ENCODE results near the gene BSN. TPM values are rescaled to one million over a fixed set of nuclear protein-coding genes. Genes with fewer than 3 reads are reported as not detected.
"Not testable (repeated sequence)": the region's sequence is repeated elsewhere in the genome, so short reads cannot be mapped to it uniquely, and the experiment has no call there.

The BSN gene
- total RNA-seq, 1 donor from 2014 or later: 4.0 TPM

DNA sequence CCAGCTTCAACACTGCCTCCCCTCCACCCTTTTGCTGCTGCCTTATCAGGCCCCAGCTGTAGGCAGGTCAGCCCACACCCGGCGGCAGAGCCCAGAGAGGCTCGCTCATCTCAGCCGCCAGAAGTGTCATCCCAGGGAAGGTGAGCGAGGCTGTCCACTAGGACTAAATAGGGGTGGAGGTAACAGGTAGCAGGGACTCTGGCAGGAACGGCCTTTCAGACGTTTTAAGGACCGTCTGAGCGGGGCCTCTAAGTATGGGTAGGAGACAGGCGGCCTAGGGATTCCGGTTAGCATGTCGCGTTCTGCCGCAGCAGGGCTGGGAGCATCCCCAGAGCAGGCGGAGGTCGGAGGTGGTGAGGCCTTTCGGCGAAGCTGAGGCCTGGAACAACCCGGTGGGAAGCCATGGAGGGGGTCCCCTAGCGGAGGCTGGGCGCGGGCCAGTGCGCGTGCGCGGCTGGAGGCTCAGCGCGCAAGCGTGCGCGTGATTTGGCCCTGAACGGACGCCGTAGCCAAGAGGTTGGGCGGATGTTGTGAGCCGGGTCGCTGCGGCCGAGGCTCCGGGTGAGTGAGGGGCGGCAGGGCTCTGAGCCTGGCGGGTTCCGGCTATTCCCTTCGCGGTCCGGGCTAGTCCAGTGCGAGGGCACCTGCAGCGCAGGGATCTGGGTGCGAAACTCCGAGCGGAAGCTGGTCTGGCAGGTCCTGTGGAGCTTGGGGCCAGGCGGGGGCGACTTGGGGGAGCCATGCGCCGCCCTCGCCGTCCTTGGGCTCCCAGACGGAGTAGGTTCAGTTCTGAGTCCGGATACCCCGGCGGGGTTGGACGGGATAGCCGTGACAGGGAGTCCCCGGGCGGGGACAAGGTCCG lies 135.0 kb downstream of the BSN start, which contains the start of the genes MST1 and RNF123:
Gene MST1 (minus strand): TSS at position 429 of the 862 bp plus-strand sequence. CDS start 783 bp downstream, outside the sequence.
Gene RNF123 (plus strand): TSS at position 512 of the 862 bp plus-strand sequence. CDS start 1,609 bp downstream, outside the sequence.
- Mint-ChIP-seq H3K4me1 (ENCODE audit: unreplicated experiment) (peaks cover 11% of the 10 kb centered on the region), H3K4me3 (peak within 1 kb of the TSS; percentile 96), H3K27me3 (no peaks in the 10 kb centered on the region), H3K9me3 (no peaks in the 10 kb centered on the region), H3K36me3 (no peaks in the 10 kb centered on the region), H3K27ac (peak within 1 kb of the TSS; percentile 93)
- peak; percentile 95 for DNase-seq (ENCODE audit: extremely low spot score, unreplicated experiment)
- TF ChIP-seq, protein P1, sequence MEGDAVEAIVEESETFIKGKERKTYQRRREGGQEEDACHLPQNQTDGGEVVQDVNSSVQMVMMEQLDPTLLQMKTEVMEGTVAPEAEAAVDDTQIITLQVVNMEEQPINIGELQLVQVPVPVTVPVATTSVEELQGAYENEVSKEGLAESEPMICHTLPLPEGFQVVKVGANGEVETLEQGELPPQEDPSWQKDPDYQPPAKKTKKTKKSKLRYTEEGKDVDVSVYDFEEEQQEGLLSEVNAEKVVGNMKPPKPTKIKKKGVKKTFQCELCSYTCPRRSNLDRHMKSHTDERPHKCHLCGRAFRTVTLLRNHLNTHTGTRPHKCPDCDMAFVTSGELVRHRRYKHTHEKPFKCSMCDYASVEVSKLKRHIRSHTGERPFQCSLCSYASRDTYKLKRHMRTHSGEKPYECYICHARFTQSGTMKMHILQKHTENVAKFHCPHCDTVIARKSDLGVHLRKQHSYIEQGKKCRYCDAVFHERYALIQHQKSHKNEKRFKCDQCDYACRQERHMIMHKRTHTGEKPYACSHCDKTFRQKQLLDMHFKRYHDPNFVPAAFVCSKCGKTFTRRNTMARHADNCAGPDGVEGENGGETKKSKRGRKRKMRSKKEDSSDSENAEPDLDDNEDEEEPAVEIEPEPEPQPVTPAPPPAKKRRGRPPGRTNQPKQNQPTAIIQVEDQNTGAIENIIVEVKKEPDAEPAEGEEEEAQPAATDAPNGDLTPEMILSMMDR (conservative IDR thresholded peaks at IDR 0.05): peak; percentile 60

DNA sequence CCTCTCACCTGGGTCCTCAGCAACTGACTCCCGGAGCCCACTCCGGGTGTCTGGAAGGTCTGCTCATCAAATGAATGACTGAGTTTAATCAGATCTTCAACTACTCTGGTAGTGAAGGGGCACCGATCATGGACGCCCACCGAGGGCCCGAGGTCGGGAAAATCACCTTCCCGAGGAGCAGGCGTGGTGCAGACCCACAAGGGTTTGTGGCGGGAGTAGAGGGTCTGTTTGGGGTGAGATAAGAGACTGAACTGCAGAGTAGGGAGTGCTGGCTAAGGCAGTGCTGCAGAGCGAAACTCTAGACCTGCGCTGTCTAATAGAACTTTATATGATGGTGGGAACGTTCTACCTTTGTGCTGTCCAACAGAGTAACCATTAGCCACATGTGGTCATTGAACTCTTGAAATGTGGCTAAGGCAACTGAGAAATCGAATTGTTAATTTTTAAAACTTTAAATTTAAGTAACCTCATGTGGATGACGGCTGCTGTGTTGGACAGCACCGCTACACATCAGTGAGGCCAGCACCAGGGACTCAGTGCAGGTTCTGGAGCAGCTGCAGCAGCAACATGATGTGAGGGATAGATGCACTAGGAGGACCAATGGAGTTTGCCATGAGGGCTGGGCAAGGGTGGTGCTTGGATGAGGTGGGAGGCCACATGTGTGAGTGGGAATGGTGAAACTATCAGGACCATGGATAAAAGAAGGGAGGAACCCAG lies 135.8 kb downstream of the BSN start:
- H3K4me3 Mint-ChIP-seq: peak overlapping the region; percentile 96
- H3K27ac Mint-ChIP-seq: peak overlapping the region; percentile 93
- DNase-seq (ENCODE audit: extremely low spot score, unreplicated experiment); H3K9me3 Mint-ChIP-seq; H3K27me3 Mint-ChIP-seq; H3K36me3 Mint-ChIP-seq: not testable (repeated sequence)
- peaks cover 11% of the 10 kb centered on the region for H3K4me1 Mint-ChIP-seq (ENCODE audit: unreplicated experiment)

DNA sequence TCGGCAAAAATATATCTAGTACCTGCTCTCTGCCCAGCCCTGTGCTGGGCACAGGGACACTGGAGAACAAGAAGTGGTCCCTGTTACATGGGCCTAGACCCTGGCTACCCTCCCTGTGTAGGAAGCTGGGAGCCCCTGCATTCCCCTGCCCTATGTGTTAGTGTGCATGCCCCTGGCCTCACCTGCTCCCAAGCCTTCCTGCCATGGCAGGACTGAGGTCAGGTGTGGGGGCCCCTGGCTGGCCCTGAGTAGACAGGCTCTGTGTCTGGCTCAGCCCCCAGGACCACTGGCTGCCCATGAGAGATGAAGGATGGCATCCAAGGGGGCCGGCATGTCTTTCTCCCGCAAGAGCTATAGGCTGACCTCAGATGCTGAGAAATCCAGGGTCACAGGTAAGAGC lies 136.6 kb downstream of the BSN start:
- H3K36me3 Mint-ChIP-seq; H3K27ac Mint-ChIP-seq; H3K9me3 Mint-ChIP-seq; H3K27me3 Mint-ChIP-seq; DNase-seq (ENCODE audit: extremely low spot score, unreplicated experiment): not testable (repeated sequence)
- peak overlapping the region; percentile 96 for H3K4me3 Mint-ChIP-seq
- H3K4me1 Mint-ChIP-seq (ENCODE audit: unreplicated experiment): peaks cover 11% of the 10 kb centered on the region

DNA sequence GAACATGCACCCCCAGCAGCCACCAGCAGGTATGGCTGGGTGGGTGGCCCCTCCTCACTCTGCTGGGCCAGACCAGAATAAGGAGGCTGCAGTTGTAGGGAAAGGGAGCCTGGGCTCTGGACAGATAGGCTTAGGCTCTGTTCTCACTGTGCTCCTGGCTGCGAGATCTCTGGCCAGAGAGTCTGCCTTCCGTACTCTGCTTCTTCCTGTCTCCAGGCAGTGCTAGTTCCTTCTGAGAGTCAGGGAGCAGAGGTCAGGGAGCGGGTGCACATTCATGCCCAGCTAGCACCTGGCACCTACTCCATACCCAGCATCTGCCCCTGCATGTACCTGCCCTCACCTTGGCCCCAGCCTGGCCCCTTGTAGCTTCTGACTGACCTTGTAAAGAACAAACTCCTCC lies 137.2 kb downstream of the BSN start:
- not testable (repeated sequence) for H3K9me3 Mint-ChIP-seq; H3K36me3 Mint-ChIP-seq; DNase-seq (ENCODE audit: extremely low spot score, unreplicated experiment); H3K27ac Mint-ChIP-seq; H3K27me3 Mint-ChIP-seq
- peak overlapping the region; percentile 39 for H3K4me3 Mint-ChIP-seq
- H3K4me1 Mint-ChIP-seq (ENCODE audit: unreplicated experiment): peaks cover 11% of the 10 kb centered on the region

DNA sequence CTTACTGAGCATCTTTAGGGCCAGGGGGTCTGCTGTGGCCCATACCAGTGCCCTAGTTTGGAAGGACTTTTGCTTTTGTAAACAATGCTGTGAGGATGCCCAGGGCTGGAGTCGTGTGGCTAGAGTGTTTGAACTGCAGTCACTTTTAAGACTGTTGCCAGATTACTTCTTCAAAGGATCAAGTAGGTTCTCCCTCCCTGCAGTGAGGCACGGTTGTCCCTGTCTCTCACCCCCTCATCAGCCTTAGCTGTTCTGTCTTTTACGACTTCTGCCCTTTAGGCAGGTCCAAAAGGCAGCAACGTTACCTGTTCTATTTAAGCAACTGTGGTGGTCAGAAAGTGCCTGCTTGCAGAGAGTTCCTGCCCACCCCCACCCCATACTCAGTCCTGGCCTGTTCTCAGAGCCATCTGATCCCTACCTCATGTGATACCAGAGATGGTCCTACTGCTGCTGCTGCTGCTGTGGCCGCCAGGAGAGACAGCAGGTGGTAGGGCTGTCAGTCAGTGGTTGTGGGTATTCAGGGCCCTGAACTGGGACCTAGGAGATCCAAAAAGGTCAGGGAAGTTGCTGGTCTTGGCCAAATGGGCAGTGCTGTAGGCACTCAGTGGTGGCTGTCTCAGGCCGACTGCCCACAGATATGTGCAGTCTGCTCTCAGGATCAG lies 140.3 kb downstream of the BSN start:
- H3K4me3 Mint-ChIP-seq; H3K27ac Mint-ChIP-seq; H3K36me3 Mint-ChIP-seq; H3K4me1 Mint-ChIP-seq (ENCODE audit: unreplicated experiment); DNase-seq (ENCODE audit: extremely low spot score, unreplicated experiment); H3K9me3 Mint-ChIP-seq; H3K27me3 Mint-ChIP-seq: not testable (repeated sequence)

DNA sequence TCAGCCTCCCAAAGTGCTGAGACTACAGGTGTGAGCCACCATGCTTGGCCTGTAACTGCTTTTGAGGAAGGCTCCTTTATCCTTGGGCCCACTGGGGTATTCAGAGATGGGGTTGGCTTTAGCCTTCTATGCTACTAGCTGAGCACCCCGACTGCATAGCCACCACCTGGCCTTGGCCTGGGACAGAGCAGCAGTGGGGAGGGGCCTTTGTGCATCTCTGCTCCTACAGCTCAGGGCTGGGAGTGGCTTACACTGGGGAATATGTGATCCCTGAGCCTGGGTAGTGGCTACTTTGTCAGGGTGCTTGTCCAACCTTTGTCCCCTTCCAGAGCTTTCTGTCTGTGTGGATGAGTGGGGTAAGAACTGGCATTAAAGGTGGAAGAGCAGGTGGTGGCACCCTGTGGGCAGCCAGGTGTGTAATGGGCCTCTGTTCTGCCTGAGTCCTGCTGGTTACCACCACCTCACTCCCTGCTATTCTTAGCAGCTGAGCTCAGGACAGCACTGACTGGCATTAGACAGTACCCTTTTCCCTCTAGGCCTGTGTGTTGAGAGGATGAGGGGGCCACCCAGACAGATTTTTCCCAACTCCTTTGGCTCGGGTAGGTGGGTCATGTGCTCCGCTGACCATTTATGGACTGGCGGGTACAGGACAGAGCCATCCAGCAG lies 141.2 kb downstream of the BSN start:
- H3K4me3 Mint-ChIP-seq; H3K36me3 Mint-ChIP-seq; H3K4me1 Mint-ChIP-seq (ENCODE audit: unreplicated experiment); H3K9me3 Mint-ChIP-seq; H3K27me3 Mint-ChIP-seq; H3K27ac Mint-ChIP-seq; DNase-seq (ENCODE audit: extremely low spot score, unreplicated experiment): not testable (repeated sequence)

DNA sequence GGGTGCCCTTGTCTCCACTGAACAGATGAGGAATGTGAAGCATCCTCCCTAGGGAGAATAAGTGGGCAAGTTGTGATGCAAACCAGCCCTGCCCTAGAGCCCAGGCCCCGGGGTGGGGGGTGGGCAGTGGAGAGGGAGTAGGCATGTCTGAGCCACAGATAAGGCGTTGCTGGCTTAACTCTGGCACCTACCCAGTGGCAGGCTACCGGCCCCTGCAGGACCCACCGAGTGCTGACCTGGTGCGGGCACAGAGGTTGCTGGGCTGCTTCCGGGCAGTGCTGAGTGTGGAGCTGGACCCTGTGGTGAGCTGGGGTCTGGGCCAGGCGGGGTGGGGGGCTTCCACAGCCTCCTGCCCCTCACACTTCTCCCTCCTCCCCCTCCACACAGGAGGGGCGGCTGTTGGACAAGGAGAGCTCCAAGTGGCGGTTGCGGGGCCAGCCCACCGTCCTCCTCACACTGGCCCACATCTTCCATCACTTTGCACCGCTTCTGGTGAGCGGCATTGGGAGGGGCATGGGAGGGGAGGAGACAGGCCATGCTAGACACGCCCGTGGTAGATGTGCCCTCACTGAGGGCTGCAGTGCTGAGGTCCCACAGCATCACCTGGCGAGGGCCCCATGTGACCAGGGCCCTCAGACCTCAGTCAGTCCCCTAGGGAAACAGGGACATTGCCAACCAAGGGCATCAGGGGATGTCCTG lies 145.2 kb downstream of the BSN start:
- H3K36me3 Mint-ChIP-seq: no peaks in the 10 kb centered on the region
- DNase-seq (ENCODE audit: extremely low spot score, unreplicated experiment): no peak
- TF ChIP-seq, protein P1 (conservative IDR thresholded peaks at IDR 0.05): no peak
- no peak overlapping the region for H3K4me3 Mint-ChIP-seq
- H3K4me1 Mint-ChIP-seq (ENCODE audit: unreplicated experiment): no peaks in the 10 kb centered on the region
- no peaks in the 10 kb centered on the region for H3K27me3 Mint-ChIP-seq
- H3K27ac Mint-ChIP-seq: no peak overlapping the region
- no peaks in the 10 kb centered on the region for H3K9me3 Mint-ChIP-seq

Measured in type B pancreatic cell (in vitro differentiated cells).